GM19455 (cell line): ENCODE results near the gene TMEM132D.

Source experiments
- ATAC-seq: cut with Tn5 transposase; IDR thresholded peaks from one replicate; pipeline ENCODE4 v1.9.1; 2021; ENCODE audit not compliant: unreplicated experiment

Gene TMEM132D

DNA sequence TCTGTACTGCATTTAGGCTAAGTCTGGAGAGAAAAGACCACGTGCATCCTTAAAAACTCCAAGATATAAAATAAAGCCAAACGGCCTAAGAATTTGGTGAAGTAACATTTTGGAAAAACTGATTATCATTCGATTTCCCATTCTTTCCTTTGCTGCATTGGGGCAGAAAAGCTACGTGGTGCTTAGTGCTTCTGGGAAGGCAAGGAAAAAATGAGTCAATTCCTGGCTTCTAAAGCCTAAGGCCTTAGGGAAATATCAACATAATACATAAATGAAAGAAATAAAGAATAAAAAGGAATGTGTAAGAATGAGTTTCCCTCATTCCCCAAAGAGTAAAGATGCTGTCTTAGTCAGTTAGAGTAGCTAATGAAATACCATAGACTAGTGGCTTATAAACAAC, 530.1 kb downstream of the TMEM132D start:
- ATAC-seq: no peak

DNA sequence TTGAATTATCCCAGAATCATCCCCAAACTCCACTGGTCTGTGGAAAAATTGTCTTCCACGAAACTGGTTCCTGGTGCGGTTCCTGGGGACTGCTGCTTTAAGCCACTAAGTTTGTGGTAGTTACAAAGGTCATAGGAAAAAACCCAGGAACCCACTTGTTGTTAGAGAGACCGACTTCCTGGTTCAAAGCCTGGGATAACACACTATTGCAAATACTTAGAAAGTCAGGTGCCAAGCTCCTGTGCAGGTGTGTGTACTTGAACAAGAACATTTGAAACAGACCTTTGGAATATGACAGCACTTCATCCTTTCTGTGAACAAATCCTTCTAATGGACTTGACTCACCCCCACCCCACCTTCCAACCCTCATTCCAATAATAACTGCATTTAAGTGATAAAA, 530.9 kb downstream of the TMEM132D start:
- no peak for ATAC-seq

DNA sequence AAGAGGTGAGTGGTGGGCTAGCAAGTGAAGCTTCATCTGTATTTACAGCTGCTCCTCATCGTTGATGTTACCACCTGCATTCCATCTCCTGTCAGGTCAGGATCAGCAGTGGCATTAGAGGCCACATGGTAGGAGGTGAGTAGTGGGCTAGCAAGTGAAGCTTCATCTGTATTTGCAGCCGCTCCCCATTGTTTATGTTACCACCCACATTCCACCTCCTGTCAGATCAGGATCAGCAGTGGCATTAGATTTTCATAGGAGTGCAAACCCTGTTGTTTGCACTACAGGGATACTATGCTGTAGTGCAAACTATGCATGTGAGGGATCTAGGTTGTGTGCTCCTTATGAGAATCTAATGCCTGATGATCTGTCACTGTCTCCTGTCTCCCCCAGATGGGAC, 531.5 kb downstream of the TMEM132D start:
- no peak for ATAC-seq

GRCh38 chr12:129371268-129371667, 532.6 kb downstream of the TMEM132D start:
- ATAC-seq: no peak

DNA sequence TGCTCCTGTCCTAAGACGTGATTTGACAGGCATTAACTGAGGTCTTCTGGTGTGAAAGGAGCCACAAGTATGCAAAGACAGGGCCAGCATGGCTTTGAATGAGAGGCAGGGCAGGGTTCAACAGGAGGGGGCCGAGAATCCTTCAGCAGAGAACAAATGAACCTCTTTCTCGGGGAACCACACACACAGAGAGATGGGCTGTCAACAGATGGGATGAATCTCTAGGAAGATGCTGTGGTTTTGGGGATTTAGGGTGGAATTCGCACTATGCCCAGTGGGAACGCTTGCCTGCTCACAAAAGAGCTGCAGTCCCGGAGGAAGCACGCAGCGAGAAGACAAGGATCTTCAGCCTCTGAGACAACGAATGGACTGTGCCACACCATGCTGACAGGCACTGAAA, 537.2 kb downstream of the TMEM132D start:
- no peak for ATAC-seq

GRCh38 chr12:129363041-129363440, 540.8 kb downstream of the TMEM132D start:
- no peak for ATAC-seq

GRCh38 chr12:129357233-129357632, 546.6 kb downstream of the TMEM132D start:
- no peak for ATAC-seq

GRCh38 chr12:129351481-129351880, 552.3 kb downstream of the TMEM132D start:
- ATAC-seq: no peak

GRCh38 chr12:129339336-129339735, 564.5 kb downstream of the TMEM132D start:
- ATAC-seq: no peak

DNA sequence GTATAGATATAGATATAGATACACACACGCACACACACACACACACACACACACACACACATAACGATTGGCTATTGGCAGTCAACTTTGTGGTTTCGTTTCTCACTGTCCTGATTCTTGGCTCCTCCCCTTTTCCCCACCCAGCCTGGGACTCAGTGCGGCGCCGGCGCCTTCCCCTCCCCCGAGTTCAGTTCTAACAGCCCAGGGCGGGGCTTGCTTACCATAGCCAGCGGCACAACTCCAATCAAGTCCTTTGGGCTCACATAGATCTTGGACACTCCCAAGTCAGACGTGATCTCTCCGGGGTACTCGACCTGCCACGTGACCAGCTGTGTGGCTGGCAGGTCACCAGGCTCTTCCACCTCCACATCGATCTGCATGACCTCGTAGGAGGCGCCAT, 566.4 kb downstream of the TMEM132D start:
- no peak for ATAC-seq

DNA sequence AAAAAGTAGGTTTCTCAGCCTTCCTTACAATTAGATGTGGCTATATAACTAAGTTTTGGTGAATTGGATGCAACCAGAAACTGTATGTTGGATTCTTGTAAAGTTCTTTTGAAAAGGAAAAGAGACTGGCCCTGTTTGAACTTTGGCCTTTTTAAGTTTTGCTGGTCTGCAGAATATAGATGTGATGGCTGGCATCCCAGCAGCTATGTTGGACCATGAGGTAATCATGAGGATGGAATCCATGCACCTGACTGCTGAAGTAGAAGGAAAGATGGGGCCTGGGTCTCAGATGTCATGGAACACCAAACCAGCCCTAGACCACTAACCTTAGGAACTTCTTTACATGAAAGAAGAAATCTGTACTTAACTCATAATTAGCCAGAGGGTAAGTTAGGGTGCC, 568.1 kb downstream of the TMEM132D start:
- no peak for ATAC-seq

DNA sequence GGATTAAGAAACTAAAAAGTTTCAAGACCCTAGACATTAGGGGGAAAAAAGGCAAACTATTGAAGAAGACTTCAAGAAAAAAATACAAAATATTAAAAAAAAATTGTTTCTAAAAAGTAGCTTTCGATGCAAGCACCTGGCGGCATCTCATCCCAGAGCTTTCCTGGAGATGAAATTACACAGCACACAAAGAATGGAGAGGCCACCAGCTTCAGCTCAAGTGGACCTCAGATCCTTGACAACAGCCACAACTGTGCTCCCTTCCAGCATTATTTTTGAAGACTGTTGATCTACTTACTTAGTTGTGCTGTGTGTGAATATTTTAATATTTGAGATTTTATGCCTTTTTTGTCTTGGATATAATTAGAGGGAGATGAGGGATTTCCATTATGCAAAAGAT, 571.5 kb downstream of the TMEM132D start:
- ATAC-seq: no peak

DNA sequence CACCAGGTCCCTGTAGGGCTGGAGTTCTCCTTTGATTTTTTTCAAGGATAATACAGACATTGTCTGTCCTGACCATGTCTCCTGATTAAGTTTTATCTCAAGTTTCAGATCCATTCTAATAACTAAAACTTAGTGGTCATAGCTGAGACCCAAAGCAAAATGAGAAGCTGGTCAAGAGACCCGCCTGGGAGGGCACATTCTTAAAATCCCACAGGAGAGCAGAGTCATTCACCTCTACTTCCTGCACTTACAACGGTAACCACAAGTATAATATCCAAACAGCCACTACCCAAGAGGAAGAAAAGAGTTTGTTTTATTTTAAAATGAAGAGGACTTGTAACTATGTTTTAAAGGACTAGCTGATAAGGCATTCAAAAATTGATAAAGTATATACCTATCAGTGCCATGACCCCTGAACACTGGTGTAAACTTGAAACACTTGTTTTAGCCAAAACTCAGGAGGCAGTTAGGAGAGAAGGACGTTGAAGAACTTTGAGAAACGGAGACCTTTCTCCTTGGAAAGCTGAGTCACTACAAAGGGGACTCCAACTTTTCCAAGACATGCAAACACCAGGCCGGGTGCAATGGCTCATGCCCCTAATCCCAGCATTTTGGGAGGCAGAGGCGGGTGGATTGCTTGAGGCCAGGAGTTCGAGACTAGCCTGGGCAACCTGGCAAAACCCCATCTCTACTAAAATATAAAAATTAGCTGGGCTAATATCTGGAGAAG, 572.3 kb downstream of the TMEM132D start:
- ATAC-seq: no peak

- no peak for ATAC-seq
Measured at GRCh38 chr12:129328235-129328634, 575.6 kb downstream of the TMEM132D start.

- ATAC-seq: no peak
Measured at GRCh38 chr12:129325566-129325965, 578.3 kb downstream of the TMEM132D start.

- no peak for ATAC-seq
Measured at GRCh38 chr12:129312048-129312447, 591.8 kb downstream of the TMEM132D start.

DNA sequence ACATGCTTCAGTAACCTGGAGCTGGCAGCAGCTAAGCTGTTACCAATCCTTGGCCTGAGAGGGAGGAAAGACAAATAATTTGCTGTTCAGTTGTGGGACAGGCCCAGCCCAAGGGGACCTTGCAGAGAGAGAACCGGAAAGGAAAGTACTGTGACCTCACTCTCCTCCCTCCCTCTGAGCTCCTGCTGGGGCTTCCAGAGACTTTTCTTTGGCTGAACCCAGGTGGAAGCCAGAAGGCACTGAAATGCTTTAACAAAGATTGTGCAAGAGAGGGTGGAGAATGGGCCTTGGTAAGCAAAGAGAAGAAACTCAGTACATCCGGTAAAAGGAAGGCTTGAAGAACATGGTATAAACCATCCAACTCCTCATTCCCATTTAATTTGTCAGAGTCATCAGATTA, 593.5 kb downstream of the TMEM132D start:
- ATAC-seq: no peak

GRCh38 chr12:129305851-129306250, 598.0 kb downstream of the TMEM132D start:
- ATAC-seq: no peak

GRCh38 chr12:129304529-129304928, 599.3 kb downstream of the TMEM132D start:
- ATAC-seq: no peak

DNA sequence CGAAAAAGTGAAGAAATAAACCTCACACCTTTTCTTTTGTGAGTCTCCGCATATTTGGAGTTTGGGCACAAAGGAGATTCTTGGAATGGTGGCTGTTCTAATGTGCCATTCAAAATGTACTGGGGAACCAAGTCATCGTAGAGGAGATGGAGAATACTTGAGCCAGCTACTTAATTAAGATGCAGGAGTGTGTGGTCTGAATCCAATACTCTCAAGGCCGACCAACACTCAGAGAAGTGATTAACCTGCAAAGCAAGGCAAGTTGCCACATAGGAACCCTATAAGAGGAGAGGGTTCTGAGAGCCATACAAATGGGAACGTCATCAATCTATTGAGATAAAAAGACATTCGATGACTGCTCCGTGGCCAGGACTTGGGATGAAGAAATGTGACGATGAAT, 603.8 kb downstream of the TMEM132D start:
- no peak for ATAC-seq

- ATAC-seq: no peak
Measured at GRCh38 chr12:129298921-129299320, 604.9 kb downstream of the TMEM132D start.

DNA sequence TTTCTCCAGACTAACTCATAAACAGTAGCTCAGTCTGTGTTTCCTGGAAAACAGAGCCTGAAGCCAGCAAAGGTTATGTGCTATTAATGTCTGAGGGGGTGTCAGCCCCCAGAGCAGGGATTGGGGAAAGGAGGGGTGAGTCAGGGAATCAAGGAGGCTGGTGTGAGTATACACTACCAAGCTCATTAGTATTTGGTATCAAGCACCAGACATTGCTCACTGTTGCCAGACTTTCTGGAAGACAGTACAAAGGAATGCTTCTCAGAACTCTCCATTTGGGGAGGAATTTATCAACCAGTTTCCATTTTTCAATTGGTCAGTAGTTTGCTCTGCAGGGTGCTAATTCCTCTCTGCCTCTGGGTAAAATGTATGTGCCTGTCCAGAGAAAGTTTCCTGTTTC, 607.2 kb downstream of the TMEM132D start:
- ATAC-seq: no peak

- no peak for ATAC-seq
Measured at GRCh38 chr12:129294868-129295267, 609.0 kb downstream of the TMEM132D start.
